Thyroid gland (tissue), 4 donors: ENCODE measurements around the gene NUCB2.

ENCODE experiments used
- CTCF ChIP-seq, 6 experiments: fragments of 200-600 bp in 3 of 6; fragments of 450-650 bp in 3 of 6; sonication (generic) in 3 of 6; IDR thresholded peaks; one replicate each; pipeline ENCODE4 v1.5.1; 2016 to 2019; ENCODE audit warnings: antibody characterized with exemption in 6 of 6, mild to moderate bottlenecking in 2 of 6, inconsistent platforms in 1 of 6, moderate library complexity in 1 of 6
- POLR2A ChIP-seq, 2 donors: fragments of 450-650 bp; IDR thresholded peaks; one replicate each; pipeline ENCODE4 v1.6.1; 2017; ENCODE audit warnings: antibody characterized with exemption in 2 of 2, mild to moderate bottlenecking in 2 of 2, moderate library complexity in 1 of 2

- TF ChIP-seq CTCF (IDR thresholded peaks at IDR 0.05) (no peak), POLR2A (IDR thresholded peaks at IDR 0.05) (no peak)
Measured at GRCh38 chr11:17277024-17277584, 565 bp downstream of the NUCB2 start.
